ENCODE data around the gene ARHGAP21. TPM values are rescaled to one million over a fixed set of nuclear protein-coding genes. Genes with fewer than 3 reads are reported as not detected.

The ARHGAP21 gene
- total and polyA plus RNA-seq, 4 donors, result 25.5 to 140 (median 66.8) TPM

DNA sequence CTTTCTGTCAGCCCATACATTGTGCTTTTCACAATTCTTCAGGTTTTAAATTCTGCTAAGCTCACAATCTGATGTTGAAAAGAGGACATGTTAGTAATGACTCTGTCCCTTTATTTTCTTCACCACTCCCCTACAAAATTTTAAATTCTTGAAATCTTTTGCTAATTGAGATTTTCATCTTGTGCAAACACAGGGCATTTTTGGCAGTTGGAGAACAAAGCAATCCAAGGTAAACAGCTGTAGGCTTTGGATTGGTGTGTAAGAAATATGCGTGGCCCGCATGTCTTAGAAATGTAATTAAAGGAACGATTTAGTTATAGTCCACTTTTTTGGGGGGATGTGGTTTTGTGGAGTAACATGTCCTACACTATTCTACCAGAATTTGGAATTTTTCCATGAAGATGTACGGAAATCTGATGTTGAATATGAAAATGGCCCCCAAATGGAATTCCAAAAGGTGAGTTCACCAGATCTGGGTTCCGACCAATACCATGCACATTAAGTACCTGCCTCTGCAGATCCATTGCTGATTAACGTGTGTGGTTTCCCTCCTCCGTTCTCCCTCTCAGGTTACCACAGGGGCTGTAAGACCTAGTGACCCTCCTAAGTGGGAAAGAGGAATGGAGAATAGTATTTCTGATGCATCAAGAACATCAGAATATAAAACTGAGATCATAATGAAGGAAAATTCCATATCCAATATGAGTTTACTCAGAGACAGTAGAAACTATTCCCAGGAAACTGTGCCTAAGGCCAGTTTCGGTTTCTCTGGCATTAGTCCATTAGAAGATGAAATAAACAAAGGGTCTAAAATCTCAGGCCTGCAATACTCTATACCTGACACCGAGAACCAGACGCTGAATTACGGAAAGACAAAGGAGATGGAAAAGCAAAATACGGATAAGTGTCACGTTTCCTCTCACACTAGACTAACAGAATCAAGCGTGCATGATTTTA lies 181.1 kb downstream of the ARHGAP21 start:
- no peaks in the 10 kb centered on the region for H3K9me3 ChIP-seq (ENCODE audit: control insufficient read depth, low read length)
- H3K4me3 ChIP-seq (ENCODE audit: low read length in 2 of 2), result no peak overlapping the region
- H3K36me3 ChIP-seq (ENCODE audit: control insufficient read depth in 1 of 2, insufficient read depth in 2 of 2, low read length in 1 of 2), result peaks cover 0 to 3% of the 10 kb centered on the region in 2 donors
- DNase-seq, result no peak
- no peaks in the 10 kb centered on the region for H3K4me1 ChIP-seq (ENCODE audit: control insufficient read depth in 1 of 2, insufficient read depth in 2 of 2, low read length in 2 of 2)
- H3K27me3 ChIP-seq (ENCODE audit: control insufficient read depth in 1 of 2, insufficient read depth in 2 of 2, low read length in 1 of 2), result no peaks in the 10 kb centered on the region
- no peak for ATAC-seq (ENCODE audit: low FRiP score)
- 80 to 84% methylated on average over 14 of the region's 14 CpGs for WGBS, 2 donors
- no peak overlapping the region for H3K27ac ChIP-seq (ENCODE audit: low read depth in 1 of 2, low read length in 2 of 2)
- intact Hi-C loops (cut with DNase I), result no loop called here

DNA sequence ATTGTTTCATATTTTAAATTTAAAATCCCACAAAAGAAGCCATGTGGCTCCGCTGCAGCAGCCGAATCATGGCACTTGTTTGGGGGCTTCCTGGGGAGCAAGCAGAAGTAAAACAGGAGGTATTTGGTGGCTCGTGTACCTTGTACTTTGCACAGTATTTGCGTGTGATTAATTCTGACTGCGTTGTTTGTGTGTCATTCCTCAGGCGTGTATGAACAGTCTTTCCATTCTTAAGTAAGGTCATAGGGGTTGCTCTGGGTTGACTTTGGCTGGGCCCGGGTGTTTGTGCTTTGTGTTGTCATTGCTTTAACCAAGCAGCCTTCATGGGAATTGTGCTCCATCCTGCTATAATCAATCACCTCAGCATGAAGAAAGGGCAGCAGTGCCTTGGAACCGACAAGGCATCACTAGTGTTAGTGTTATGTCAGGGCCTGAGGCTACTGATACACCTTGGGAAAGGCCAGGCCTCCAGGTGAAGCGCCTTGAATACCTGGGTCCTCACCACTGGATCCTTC lies 182.4 kb downstream of the ARHGAP21 start:
- H3K4me1 ChIP-seq (ENCODE audit: control insufficient read depth in 1 of 2, insufficient read depth in 2 of 2, low read length in 2 of 2), result no peaks in the 10 kb centered on the region
- H3K9me3 ChIP-seq (ENCODE audit: control insufficient read depth, low read length), result no peaks in the 10 kb centered on the region
- H3K27ac ChIP-seq (ENCODE audit: low read depth in 1 of 2, low read length in 2 of 2), result no peak overlapping the region
- no peak overlapping the region for H3K4me3 ChIP-seq (ENCODE audit: low read length in 2 of 2)
- ATAC-seq (ENCODE audit: low FRiP score), result no peak
- whole genome bisulfite sequencing, 2 donors, result 67 to 78% methylated on average over 9 of the region's 9 CpGs
- DNase-seq, result no peak
- peaks cover 0 to 3% of the 10 kb centered on the region in 2 donors for H3K36me3 ChIP-seq (ENCODE audit: control insufficient read depth in 1 of 2, insufficient read depth in 2 of 2, low read length in 1 of 2)
- intact Hi-C loops (cut with DNase I), result no loop called here
- no peaks in the 10 kb centered on the region for H3K27me3 ChIP-seq (ENCODE audit: control insufficient read depth in 1 of 2, insufficient read depth in 2 of 2, low read length in 1 of 2)

DNA sequence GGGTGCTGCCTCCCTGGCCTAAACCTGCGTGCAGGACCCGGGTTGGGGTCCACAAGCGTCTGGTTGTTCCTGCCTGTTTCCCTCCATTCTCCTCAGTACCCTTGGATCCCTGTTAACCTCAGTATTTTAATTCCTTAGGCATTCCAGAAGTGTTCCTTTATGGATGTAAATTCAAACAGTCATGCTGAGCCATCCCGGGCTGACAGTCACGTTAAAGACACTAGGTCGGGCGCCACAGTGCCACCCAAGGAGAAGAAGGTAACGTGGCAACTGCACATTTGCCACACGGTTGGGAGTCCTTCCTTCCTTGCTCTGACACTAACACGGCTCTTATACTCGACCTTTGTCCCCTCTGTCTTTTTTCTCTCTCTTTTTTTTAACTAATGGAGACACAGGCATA lies 187.1 kb downstream of the ARHGAP21 start:
- Histone ChIP-seq H3K27ac (ENCODE audit: low read depth in 1 of 2, low read length in 2 of 2) (no peak overlapping the region), H3K36me3 (ENCODE audit: control insufficient read depth in 1 of 2, insufficient read depth in 2 of 2, low read length in 1 of 2) (peaks cover 5 to 8% of the 10 kb centered on the region in 2 donors), H3K9me3 (ENCODE audit: control insufficient read depth, low read length) (no peaks in the 10 kb centered on the region), H3K4me3 (ENCODE audit: low read length in 2 of 2) (no peak overlapping the region), H3K27me3 (ENCODE audit: control insufficient read depth in 1 of 2, insufficient read depth in 2 of 2, low read length in 1 of 2) (no peaks in the 10 kb centered on the region), H3K4me1 (ENCODE audit: control insufficient read depth in 1 of 2, insufficient read depth in 2 of 2, low read length in 2 of 2) (no peaks in the 10 kb centered on the region)
- intact Hi-C loops (cut with DNase I), result no loop called here
- ATAC-seq (ENCODE audit: low FRiP score) (no peak), DNase-seq (no peak)
- 91% methylated on average over 11 of the region's 11 CpGs for WGBS, 2 donors

DNA sequence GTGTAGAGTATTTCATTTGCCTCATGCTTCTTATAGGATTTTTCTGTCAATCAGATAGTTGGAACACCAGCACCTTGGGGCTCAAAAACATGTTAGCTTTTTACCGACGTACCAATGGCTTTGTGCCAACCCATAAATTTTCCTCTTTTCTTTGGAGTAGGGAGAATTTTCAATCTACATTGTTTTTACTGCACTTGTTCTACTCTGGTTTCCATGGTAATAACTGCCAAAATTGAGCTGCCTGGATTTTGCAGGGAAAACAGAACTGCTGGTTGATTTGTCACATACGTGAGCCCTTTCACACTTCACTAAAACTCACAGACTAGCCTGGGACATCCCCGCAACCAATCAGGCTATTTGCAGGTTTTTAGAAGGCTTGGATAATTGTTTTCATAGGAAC lies 189.7 kb downstream of the ARHGAP21 start:
- ATAC-seq (ENCODE audit: low FRiP score) (no peak), DNase-seq (no peak)
- H3K9me3 ChIP-seq (ENCODE audit: control insufficient read depth, low read length), result no peaks in the 10 kb centered on the region
- WGBS, 2 donors, result 28 to 32% methylated on average over 4 of the region's 4 CpGs
- H3K27me3 ChIP-seq (ENCODE audit: control insufficient read depth in 1 of 2, insufficient read depth in 2 of 2, low read length in 1 of 2), result no peaks in the 10 kb centered on the region
- no peaks in the 10 kb centered on the region for H3K4me1 ChIP-seq (ENCODE audit: control insufficient read depth in 1 of 2, insufficient read depth in 2 of 2, low read length in 2 of 2)
- intact Hi-C loops (cut with DNase I), result no loop called here
- H3K27ac ChIP-seq (ENCODE audit: low read depth in 1 of 2, low read length in 2 of 2), result no peak overlapping the region
- H3K36me3 ChIP-seq (ENCODE audit: control insufficient read depth in 1 of 2, insufficient read depth in 2 of 2, low read length in 1 of 2), result peaks cover 5 to 8% of the 10 kb centered on the region in 2 donors
- no peak overlapping the region for H3K4me3 ChIP-seq (ENCODE audit: low read length in 2 of 2)

Other genes starting within 250 kb of the ARHGAP21 start
- gene PRTFDC1, start 228.7 kb upstream of the ARHGAP21 start, total RNA-seq, result 1 to 10 TPM; 3.1 to 9.2 TPM
- gene PRTFDC1, start 228.7 kb upstream of the ARHGAP21 start, polyA plus RNA-seq, result 10 to 100 TPM; 14.4 to 15.7 TPM